Muscle layer of colon (tissue), 2 donors: ENCODE results near the gene PFDN1.

Source experiments
- H3K27ac ChIP-seq: one replicate; pipeline ENCODE4 v1.7.0; 2013; ENCODE audit warnings: low read depth, mild to moderate bottlenecking, low read length, moderate library complexity
- H3K27me3 ChIP-seq, 2 donors: one replicate each; pipeline ENCODE4 v1.7.0; 2013; ENCODE audit warnings: low read length in 2 of 2, mild to moderate bottlenecking in 2 of 2; ENCODE audit not compliant: insufficient read depth in 2 of 2, control insufficient read depth in 1 of 2
- H3K36me3 ChIP-seq: one replicate; pipeline ENCODE4 v1.7.0; 2013; ENCODE audit warnings: mild to moderate bottlenecking, low read length; ENCODE audit not compliant: insufficient read depth
- H3K4me1 ChIP-seq: one replicate; pipeline ENCODE4 v1.7.0; 2013; ENCODE audit warnings: mild to moderate bottlenecking, low read length; ENCODE audit not compliant: insufficient read depth
- H3K4me3 ChIP-seq, 2 donors: one replicate each; pipeline ENCODE4 v1.7.0; 2013; ENCODE audit warnings: low read length in 2 of 2, low read depth in 1 of 2, mild to moderate bottlenecking in 1 of 2, moderate library complexity in 1 of 2
- H3K9ac ChIP-seq: one replicate; pipeline ENCODE4 v1.7.0; 2013; ENCODE audit warnings: low read length
- H3K9me3 ChIP-seq: one replicate; pipeline ENCODE4 v1.7.0; 2013; ENCODE audit warnings: mild to moderate bottlenecking, low read length
- donor health status: abdominal sarcoma.
- donor health status: Adenocarcinoma of cecum.

The PFDN1 gene

GRCh38 chr5:140342287-140342686 lies 39.4 kb upstream of the PFDN1 start:
- Histone ChIP-seq H3K27me3 (no peaks in the 10 kb centered on the region), H3K27ac (no peak overlapping the region), H3K4me3 (peak overlapping the region in 1 of 2 donors; percentile 15), H3K9me3 (no peaks in the 10 kb centered on the region), H3K9ac (no peak overlapping the region), H3K36me3 (peaks cover 28% of the 10 kb centered on the region), H3K4me1 (peaks cover 67% of the 10 kb centered on the region)

GRCh38 chr5:140341591-140341990 lies 38.7 kb upstream of the PFDN1 start:
- H3K4me1 ChIP-seq, result peaks cover 68% of the 10 kb centered on the region
- H3K27me3 ChIP-seq, result no peaks in the 10 kb centered on the region
- H3K36me3 ChIP-seq, result peaks cover 28% of the 10 kb centered on the region
- no peaks in the 10 kb centered on the region for H3K9me3 ChIP-seq
- H3K9ac ChIP-seq, result no peak overlapping the region
- H3K27ac ChIP-seq, result peak overlapping the region; percentile 35
- H3K4me3 ChIP-seq, result no peak overlapping the region

GRCh38 chr5:140340605-140341121 lies 37.8 kb upstream of the PFDN1 start:
- Histone ChIP-seq H3K9ac (no peak overlapping the region), H3K4me1 (peaks cover 78% of the 10 kb centered on the region), H3K9me3 (no peaks in the 10 kb centered on the region), H3K36me3 (peaks cover 28% of the 10 kb centered on the region), H3K4me3 (no peak overlapping the region), H3K27ac (no peak overlapping the region), H3K27me3 (no peaks in the 10 kb centered on the region)

GRCh38 chr5:140339636-140340035 lies 36.7 kb upstream of the PFDN1 start:
- Histone ChIP-seq H3K27ac (no peak overlapping the region), H3K36me3 (peaks cover 35% of the 10 kb centered on the region), H3K4me3 (no peak overlapping the region), H3K9me3 (no peaks in the 10 kb centered on the region), H3K9ac (no peak overlapping the region), H3K27me3 (no peaks in the 10 kb centered on the region), H3K4me1 (peaks cover 74% of the 10 kb centered on the region)

GRCh38 chr5:140338908-140339307 lies 36.0 kb upstream of the PFDN1 start:
- H3K4me1 ChIP-seq, result peaks cover 67% of the 10 kb centered on the region
- no peaks in the 10 kb centered on the region for H3K9me3 ChIP-seq
- no peak overlapping the region for H3K4me3 ChIP-seq
- no peak overlapping the region for H3K9ac ChIP-seq
- H3K27me3 ChIP-seq, result no peaks in the 10 kb centered on the region
- H3K27ac ChIP-seq, result no peak overlapping the region
- peaks cover 39% of the 10 kb centered on the region for H3K36me3 ChIP-seq

GRCh38 chr5:140338336-140338735 lies 35.4 kb upstream of the PFDN1 start:
- Histone ChIP-seq H3K27me3 (no peaks in the 10 kb centered on the region), H3K36me3 (peaks cover 35% of the 10 kb centered on the region), H3K9ac (no peak overlapping the region), H3K4me1 (peaks cover 63% of the 10 kb centered on the region), H3K4me3 (no peak overlapping the region), H3K27ac (no peak overlapping the region), H3K9me3 (no peaks in the 10 kb centered on the region)

- Histone ChIP-seq H3K9ac (no peak overlapping the region), H3K27ac (no peak overlapping the region), H3K27me3 (no peaks in the 10 kb centered on the region), H3K9me3 (no peaks in the 10 kb centered on the region), H3K4me1 (peaks cover 58% of the 10 kb centered on the region), H3K36me3 (peaks cover 36% of the 10 kb centered on the region), H3K4me3 (no peak overlapping the region)
These were observed 35.0 kb upstream of the PFDN1 start for GRCh38 chr5:140337880-140338279.

- H3K4me3 ChIP-seq, result no peak overlapping the region
- H3K27ac ChIP-seq, result peak overlapping the region; percentile 70
- H3K27me3 ChIP-seq, result no peaks in the 10 kb centered on the region
- peaks cover 31% of the 10 kb centered on the region for H3K36me3 ChIP-seq
- H3K9ac ChIP-seq, result no peak overlapping the region
- H3K9me3 ChIP-seq, result no peaks in the 10 kb centered on the region
- peaks cover 46% of the 10 kb centered on the region for H3K4me1 ChIP-seq
These were observed 33.5 kb upstream of the PFDN1 start for GRCh38 chr5:140336388-140336787.

- no peak overlapping the region for H3K27ac ChIP-seq
- peaks cover 19% of the 10 kb centered on the region for H3K4me1 ChIP-seq
- H3K27me3 ChIP-seq, result no peaks in the 10 kb centered on the region
- H3K9me3 ChIP-seq, result no peaks in the 10 kb centered on the region
- H3K9ac ChIP-seq, result no peak overlapping the region
- H3K4me3 ChIP-seq, result no peak overlapping the region
- peaks cover 22% of the 10 kb centered on the region for H3K36me3 ChIP-seq
These were observed 28.7 kb upstream of the PFDN1 start for GRCh38 chr5:140331638-140332037.

GRCh38 chr5:140329739-140330481 lies 27.0 kb upstream of the PFDN1 start:
- Histone ChIP-seq H3K9me3 (no peaks in the 10 kb centered on the region), H3K27ac (no peak overlapping the region), H3K4me1 (peaks cover 12% of the 10 kb centered on the region), H3K36me3 (peaks cover 18% of the 10 kb centered on the region), H3K27me3 (no peaks in the 10 kb centered on the region), H3K9ac (no peak overlapping the region), H3K4me3 (no peak overlapping the region)

- H3K4me1 ChIP-seq, result peaks cover 29% of the 10 kb centered on the region
These were observed 25.3 kb upstream of the PFDN1 start for GRCh38 chr5:140328036-140328764.

More at GRCh38 chr5:140328036-140328764, 25.3 kb upstream of the PFDN1 start:
- Histone ChIP-seq H3K27ac (no peak overlapping the region), H3K9me3 (no peaks in the 10 kb centered on the region), H3K27me3 (no peaks in the 10 kb centered on the region), H3K9ac (no peak overlapping the region), H3K36me3 (peaks cover 10% of the 10 kb centered on the region), H3K4me3 (no peak overlapping the region)
